BJ (cell line): ENCODE data around the gene OOSP3. TPM values are rescaled to one million over a fixed set of nuclear protein-coding genes. Genes with fewer than 3 reads are reported as not detected.
A peak's percentile ranks its signal among the peaks of the same experiment; 100 is the strongest.
"Not testable (repeated sequence)": the region's sequence is repeated elsewhere in the genome, so short reads cannot be mapped to it uniquely, and the experiment has no call there.

ENCODE experiments used
- CTCF ChIA-PET: fragments of 350-600 bp; formaldehyde crosslinking; extraction: SDS; loops from one replicate; lab custom pipeline; 2021; ENCODE audit warnings: antibody characterized with exemption, inconsistent platforms; lab: Yijun Ruan, JAX
- POLR2A ChIA-PET: fragments of 300-600 bp; sonication (Branson Sonifier 250); formaldehyde crosslinking; extraction: SDS; loops from one replicate; lab custom pipeline; 2021; ENCODE audit warnings: antibody characterized with exemption; lab: Charles Lee
- DNase-seq: peaks from one replicate; pipeline ENCODE4 v3.0.0-alpha.2; 2011; ENCODE audit warnings: low read depth
- H3K27me3 ChIP-seq: 2 replicates; pipeline ENCODE4 v1.6.0; 2011; ENCODE audit warnings: low read length; ENCODE audit not compliant: control insufficient read depth, insufficient read depth
- H3K36me3 ChIP-seq: 2 replicates; pipeline ENCODE4 v1.5.1; 2011; ENCODE audit warnings: low read length; ENCODE audit not compliant: control insufficient read depth, insufficient read depth
- H3K4me3 ChIP-seq: 2 replicates; pipeline ENCODE4 v1.5.1; 2011; ENCODE audit warnings: low read depth, mild to moderate bottlenecking, control low read depth, low read length
- CTCF ChIP-seq: IDR thresholded peaks from 2 replicates; pipeline ENCODE4 v1.5.1; 2011; ENCODE audit warnings: low read depth, mild to moderate bottlenecking, control low read depth, inconsistent platforms, low read length, moderate library complexity; ENCODE audit not compliant: insufficient read depth
- polyA plus RNA-seq: library from polyadenylated mRNA; depleted of rRNA; stranded (reverse); fragments of >200 nt; gene quantifications from 2 replicates; pipeline ENCODE4 v1.2.3, GENCODE V29; 2011

The OOSP3 gene
- polyA plus RNA-seq, 1 experiment = not detected

GRCh38 chr11:59901306-59901705 is 22.7 kb downstream of the OOSP3 start:
- Histone ChIP-seq H3K27me3 (no peaks in the 10 kb centered on the region), H3K4me3 (no peak overlapping the region), H3K36me3 (no peaks in the 10 kb centered on the region)
- DNase-seq = no peak
- no peak for TF ChIP-seq CTCF
- CTCF ChIA-PET = interaction anchor here (1.5 kb wide), 1 partner anchor 17 kb away, joined by 4 read pairs; no protein-coding TSS in a partner anchor
- POLR2A ChIA-PET = interaction anchor here (0.7 kb wide), 1 partner anchor 244 kb away, joined by 5 read pairs; no protein-coding TSS in a partner anchor

DNA sequence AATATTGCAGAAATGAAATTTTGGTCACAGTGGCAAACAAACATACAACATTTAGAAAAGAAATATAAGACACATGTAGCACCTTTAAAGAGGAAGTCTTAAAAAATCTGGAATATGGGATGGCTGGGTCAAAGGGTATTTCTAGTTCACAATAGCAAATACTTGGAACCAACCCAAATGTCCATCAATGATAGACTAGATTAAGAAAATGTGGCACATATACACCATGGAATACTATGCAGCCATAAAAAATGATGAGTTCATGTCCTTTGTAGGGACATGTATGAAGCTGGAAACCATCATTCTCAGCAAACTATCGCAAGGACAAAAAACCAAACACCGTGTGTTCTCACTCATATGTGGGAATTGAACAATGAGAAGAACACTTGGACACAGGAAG is 25.0 kb downstream of the OOSP3 start:
- H3K27me3 ChIP-seq, H3K36me3 ChIP-seq, POLR2A ChIA-PET, DNase-seq, CTCF ChIA-PET, H3K4me3 ChIP-seq: not testable (repeated sequence)

GRCh38 chr11:59918480-59918879 is 39.9 kb downstream of the OOSP3 start:
- CTCF ChIA-PET = interaction anchor here (0.7 to 1.1 kb wide), 4 partner anchors 13 to 188 kb away, joined by 3 to 5 read pairs (median 4); no protein-coding TSS in a partner anchor
- POLR2A ChIA-PET = no interaction called here
- Histone ChIP-seq H3K27me3 (no peaks in the 10 kb centered on the region), H3K36me3 (no peaks in the 10 kb centered on the region), H3K4me3 (no peak overlapping the region)
- DNase-seq = no peak
- TF ChIP-seq CTCF = no peak

- TF ChIP-seq CTCF = peak; percentile 46
- ChIA-PET CTCF (interaction anchor here (0.7 to 1.1 kb wide), 4 partner anchors 12 to 188 kb away, joined by 3 to 5 read pairs (median 4); no protein-coding TSS in a partner anchor), POLR2A (no interaction called here)
- H3K4me3 ChIP-seq = no peak overlapping the region
- DNase-seq = no peak
- H3K36me3 ChIP-seq = no peaks in the 10 kb centered on the region
- H3K27me3 ChIP-seq = no peaks in the 10 kb centered on the region
Observed at GRCh38 chr11:59918987-59919589, 40.5 kb downstream of the OOSP3 start.

DNA sequence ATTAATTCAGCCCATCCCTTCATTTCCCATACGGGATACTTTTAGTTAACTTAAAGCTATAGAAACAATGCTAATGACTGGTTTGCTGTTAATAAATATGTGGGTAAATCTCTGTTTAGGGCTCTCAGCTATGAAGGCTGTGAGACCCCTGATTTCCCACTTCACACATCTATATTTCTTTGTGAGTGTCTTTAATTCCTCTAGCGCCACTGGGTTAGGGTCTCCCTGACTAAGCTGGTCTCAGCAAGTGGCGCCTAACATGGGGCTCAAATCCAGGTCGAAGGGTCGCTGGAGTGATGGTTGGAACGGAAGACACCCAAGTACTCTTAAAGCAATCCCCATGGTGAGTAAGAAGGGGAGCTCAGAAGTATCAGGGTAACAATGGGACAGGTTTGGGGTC is 45.2 kb downstream of the OOSP3 start:
- no peaks in the 10 kb centered on the region for H3K27me3 ChIP-seq
- POLR2A ChIA-PET = no interaction called here
- H3K36me3 ChIP-seq = no peaks in the 10 kb centered on the region
- CTCF ChIA-PET = interaction anchor here (0.5 to 0.9 kb wide), 2 partner anchors 735 to 802 kb away, joined by 3 read pairs; no protein-coding TSS in a partner anchor
- no peak for TF ChIP-seq CTCF
- DNase-seq = no peak
- no peak overlapping the region for H3K4me3 ChIP-seq
